Measurements from ENCODE around the gene SPSB4.

The SPSB4 gene

DNA sequence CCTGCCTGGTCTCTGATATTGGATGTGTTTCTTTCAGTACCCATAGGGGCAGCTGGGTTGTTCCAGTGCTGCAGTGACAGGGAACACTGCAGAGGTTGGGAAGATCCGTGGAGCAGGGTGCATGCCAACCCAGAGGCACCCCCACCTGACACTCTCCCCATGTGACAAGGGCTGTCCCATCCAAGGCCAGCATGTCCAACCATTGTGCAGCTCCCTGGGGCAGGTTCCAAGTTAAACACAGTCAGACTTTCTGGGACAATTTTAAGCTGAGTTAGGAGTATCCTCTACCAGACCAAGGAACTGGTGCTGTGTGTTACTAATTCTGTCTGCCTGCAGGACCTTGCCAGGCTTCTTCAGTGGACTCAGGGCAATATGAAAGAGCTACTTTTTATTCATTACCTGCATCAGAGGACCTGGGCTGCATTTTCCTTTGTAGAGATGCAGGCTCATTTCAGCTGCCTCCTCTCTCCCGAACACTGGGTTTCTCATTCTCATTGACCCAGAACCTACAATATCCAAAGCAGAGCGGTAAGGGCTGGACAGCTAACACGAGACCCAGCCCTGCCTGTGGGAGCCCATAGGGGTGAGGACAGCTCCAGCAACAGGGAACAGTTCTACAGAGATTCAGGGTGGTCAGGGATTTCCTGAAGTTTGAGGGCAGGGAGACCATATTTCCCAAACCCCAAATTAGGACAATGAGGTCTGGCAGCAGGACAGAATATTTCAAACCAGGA is 72.7 kb downstream of the SPSB4 start:
- no peak for DNase-seq

- no peak for DNase-seq
Measured at GRCh38 chr3:141124715-141125114, 73.6 kb downstream of the SPSB4 start.

GRCh38 chr3:141125351-141125750 is 74.2 kb downstream of the SPSB4 start:
- DNase-seq: no peak

GRCh38 chr3:141126661-141127343 is 75.7 kb downstream of the SPSB4 start:
- DNase-seq: no peak

DNA sequence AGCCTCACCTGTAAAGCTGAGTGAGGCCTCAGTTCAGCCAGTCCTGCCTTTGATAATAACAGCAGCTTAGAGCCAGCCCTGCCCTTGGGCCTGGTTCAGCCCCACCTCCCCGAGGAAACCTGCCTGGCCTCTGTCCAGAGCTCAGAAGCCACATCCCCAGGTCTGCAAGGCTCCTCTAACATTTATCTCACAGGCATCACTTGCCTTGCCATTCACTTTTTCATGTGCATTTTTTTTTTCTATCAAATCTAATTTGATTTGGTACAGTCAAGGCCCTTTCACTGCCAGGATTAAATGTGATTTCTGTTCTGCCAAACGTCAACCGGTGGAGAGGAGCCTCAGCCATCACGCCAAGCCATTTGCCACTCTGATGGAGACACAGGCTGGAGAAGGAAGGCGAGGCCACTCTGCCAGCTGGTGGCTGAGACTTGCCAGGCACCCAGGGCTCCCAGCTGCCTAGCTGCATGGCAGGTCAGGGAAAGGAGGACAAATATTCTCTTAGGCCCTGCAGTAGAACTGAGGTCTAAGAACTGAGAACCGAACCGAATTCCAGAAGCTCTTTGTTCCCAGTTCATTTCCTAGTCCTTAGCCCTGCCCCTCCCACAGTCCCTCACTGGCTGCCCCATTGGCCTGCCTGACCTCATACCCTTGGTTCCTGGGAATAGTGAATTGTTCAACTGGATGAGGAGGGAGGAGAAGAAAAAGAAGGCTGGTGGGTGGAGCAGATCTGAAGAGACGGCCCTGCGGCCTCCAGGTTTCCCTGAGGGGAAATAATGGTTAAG is 76.4 kb downstream of the SPSB4 start:
- no peak for DNase-seq

DNA sequence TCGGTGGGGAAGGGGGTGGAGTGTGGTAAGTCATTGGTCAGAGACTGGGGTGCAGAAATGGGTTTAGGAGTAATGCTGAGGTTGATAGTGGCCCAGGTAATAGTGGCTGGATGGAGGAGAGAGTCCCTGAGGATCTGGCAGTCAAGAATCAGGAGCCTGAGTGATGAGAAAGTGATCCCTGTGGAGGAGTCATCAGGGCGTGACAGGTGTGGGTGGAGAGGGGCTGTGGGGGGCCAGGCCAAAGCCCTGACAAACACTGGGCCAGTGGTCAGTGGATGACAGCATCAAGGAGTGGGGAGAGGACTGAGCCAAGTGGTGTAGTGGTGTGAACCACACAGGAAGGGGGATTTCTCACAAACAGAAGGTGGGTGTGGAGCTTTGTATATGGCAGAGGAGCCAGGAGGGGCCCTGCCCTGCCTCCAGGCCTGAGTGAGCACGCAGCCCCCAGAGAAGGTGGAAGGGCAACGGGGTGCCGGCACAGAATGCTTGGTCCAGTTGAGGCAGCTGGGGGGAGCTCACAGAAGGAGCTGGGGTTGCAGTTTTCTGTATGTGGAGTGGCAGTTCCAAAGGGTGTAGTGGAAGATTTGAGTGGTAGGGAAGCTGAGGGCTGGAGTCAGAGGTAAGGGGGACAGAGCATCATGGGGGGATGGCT is 77.1 kb downstream of the SPSB4 start:
- DNase-seq: no peak

DNA sequence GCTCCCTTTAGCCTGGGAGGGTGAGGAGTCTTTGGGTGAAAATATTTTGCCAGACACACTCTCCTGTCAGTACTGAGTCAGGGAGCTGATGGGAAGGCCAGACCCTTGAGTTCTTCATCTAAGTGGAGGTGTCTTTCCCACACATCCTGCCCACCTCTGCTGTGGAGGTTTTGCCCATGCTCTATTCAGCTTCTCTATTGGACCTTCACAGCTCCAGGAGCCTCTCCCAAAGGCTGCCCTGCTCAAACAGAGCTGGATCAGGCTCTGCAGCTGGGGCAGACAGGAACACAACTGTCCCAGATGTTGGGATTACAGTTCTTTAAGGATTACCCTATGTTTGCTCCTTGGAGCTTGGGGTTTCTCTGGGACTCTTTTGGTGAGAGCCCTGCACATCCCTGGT is 77.9 kb downstream of the SPSB4 start:
- no peak for DNase-seq

- no peak for DNase-seq
Measured at GRCh38 chr3:141129541-141130011, 78.4 kb downstream of the SPSB4 start.

DNA sequence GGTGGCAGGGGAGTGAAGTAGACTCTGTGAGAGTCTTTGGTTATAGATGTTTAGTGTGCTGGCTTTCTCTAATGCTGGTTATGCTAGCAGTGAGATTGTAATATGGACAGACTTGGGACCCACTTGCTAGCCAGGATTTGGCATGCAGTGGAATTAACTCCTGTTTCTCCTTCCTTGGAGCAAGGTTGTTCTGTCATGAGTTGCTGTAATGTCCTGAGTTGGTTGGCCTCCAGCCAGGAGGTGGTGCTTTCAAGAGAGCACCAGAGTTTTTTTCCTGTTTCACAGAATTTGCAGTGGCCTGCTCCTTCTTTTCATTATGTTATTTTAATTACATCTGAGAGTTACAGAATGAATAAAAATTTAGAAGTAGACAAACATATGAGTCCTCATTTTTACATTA is 92.4 kb downstream of the SPSB4 start:
- DNase-seq: no peak

GRCh38 chr3:141146979-141147470 is 95.9 kb downstream of the SPSB4 start:
- DNase-seq: no peak

GRCh38 chr3:141147657-141148056 is 96.5 kb downstream of the SPSB4 start:
- no peak for DNase-seq

DNA sequence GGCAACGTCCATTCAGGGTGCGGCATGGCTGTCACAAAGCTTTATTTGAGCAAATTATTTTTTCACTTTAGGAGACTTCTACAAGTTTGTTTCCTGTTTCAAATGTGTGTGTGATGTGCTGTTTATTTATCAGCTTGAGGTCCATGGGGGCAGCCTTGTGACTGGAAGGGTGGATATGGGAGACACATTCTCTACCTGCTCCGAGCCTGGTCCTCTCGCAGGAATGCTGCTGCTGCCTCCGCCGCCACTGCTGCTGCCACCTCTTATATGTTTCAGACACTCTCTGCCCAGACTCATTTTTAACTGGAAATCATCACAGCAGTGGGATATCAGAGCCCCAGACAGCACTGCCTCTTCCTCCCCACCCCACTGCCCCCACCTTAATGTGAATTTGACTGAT is 97.0 kb downstream of the SPSB4 start:
- DNase-seq: no peak

DNA sequence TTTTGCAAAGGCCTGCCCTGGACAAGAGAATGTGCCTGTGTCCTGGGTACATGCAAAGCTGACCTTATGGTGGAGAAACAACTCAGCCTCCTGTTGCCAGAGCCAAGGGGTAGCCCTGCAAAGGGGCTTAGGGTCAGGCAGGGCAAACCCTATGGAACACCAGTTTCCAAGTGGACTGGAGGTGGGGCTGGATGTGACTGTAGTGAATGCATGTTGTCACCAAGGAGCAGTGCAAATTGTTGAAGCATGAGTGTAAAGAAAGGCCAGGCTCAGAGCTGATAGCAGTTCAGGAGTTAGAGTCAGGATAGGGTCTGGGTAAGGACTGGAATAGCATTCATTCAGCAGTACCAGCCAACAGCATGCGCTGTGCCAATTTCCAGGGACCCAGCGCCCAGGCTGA is 97.6 kb downstream of the SPSB4 start:
- DNase-seq: no peak

GRCh38 chr3:141150081-141150830 is 99.1 kb downstream of the SPSB4 start:
- no peak for DNase-seq

DNA sequence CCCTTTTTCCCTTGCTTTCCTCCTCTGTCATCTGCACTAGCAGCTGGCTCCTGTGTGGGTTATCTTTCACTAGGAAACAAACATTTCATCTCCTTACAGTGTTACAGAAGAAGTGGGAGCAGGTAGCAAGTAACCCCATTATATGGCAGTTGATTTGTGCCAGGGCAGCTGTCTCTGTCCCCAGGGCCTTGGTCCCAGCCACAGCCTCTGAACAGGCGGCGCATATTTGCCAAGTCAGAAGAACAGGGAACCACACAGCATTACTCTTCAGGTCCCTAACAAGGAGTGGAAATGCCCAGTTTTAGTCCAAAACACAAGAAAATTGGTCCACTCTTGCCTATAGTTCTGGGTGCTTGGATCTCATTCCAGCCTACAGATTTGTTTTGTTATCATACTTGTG is 99.8 kb downstream of the SPSB4 start:
- DNase-seq: no peak

DNA sequence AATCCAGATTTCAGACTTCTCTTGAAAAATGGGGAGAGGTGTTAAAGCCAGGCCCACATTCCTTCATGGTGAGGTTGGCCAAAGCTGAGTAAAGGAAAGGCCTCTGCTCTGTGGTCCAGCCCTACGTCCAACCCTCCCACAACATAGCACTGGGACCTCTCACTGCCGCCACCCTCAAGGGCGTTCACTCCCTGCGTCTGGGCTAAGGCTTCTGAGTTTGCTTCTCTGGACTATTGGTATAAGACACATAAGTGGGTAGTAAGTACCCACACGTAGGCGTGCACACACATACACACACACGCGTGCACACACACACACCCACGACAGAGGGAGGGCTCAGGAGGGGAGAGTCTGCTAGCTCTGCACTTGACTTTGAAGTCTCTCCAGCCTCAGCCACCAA is 100.3 kb downstream of the SPSB4 start:
- no peak for DNase-seq

DNA sequence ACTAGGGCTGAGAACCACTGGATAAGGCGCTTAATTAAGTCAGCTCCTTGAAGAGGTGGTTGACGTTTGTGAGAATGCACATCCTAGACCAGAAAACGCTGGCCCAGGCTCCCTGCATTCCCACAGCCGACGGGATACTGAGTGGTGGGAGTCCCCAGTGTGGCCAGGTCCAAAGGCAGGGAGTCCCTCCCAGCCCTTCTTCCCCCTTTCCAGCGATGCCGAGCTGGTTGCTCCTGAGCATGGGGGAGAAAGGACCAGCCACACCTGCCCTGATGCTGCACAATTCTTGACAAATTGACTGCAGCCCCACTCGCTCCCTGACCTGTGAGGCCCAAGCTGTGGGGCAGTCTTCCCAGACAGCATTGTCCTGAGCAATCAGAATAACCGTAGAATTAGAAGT is 101.0 kb downstream of the SPSB4 start:
- no peak for DNase-seq

DNA sequence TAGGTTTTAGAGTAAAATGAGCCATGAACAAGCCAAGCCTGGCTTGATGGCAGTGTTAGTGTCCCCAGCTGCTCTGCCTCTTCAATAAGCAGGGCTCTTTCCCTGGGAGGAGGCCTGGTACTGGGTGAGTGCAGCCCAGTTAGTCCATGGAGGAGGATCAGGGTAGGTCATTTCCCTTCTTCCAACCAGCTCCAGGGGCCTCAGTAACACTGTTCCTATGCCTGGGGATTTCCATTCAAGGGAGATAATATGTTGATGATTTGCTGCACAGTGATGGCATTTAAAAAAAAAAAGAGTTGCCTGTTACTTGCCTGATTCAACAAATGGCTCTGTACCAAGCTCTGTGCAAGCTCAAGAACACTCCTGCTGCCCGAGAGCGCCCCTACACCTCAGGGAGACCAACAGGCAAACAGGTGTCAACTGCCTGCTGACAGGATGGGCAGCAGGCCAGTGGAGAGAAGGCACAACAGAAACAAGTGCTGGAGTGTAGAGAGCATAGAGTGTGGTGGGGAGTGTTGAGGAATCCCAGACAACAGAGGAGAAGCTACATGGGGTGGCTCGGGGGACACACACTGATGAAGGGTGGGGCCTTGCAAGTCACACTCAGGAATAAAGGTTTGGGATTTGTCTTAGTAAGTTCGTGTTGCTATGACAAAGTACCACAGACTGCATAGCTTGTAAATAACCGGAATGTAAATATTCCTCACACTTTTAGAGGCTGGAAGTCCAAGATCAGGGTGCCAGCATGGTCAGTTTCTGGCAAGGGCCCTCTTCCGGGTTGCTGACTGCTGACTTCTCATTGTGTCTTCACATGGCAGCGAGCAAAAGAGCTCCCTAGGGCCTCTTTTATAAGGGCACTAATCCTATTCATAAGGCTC is 101.9 kb downstream of the SPSB4 start:
- no peak for DNase-seq

GRCh38 chr3:141153679-141153966 is 102.5 kb downstream of the SPSB4 start:
- DNase-seq: no peak

DNA sequence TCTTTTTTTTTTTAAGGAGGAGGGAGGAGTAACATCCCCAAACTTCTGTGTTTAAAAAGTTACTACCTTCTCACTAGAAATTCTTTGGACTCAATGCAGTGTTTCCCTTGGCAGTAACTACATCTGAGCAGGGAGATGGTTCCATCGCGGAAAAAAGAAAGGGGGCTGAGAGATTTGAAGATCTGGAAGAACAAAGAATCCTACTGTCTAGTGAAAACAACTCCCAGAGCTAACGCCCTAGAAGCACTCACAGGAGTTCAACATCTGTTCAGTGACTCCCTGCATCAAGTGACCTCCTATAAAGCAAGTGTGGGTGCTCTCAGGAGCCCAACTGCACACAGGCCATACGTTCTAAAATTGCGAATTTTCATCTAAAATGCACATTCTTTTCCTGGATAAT is 113.7 kb downstream of the SPSB4 start:
- no peak for DNase-seq

DNA sequence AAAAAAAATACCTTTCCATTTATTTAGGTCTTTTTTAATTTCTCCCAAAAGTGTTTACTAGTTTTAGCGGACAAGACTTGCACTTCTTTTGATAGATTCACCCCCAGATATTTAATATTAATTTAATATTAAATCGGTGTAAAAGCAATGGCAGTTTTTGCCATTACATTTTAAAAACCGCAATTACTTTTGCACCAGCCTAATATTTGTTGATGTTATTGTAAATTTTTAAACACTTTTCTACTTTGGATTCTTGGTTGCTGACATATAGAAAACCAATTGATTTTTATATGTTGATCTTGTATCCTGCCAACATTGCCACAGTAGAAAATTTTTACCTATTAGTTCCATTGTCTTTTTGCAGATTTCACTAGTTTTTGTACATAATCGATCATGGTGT is 116.5 kb downstream of the SPSB4 start:
- no peak for DNase-seq

All from NCI-H1105 treated with DMSO at 0.1 percent for 48 hours (cell line).